ENCODE measurements around the gene ZFAND3.

ZFAND3 gene

GRCh38 chr6:38193481-38194281, 374.2 kb downstream of the ZFAND3 start:
- DNase-seq (ENCODE audit: low read depth), result no peak
- TF ChIP-seq CTCF (conservative IDR thresholded peaks at IDR 0.05; ENCODE audit: low read length), result no peak
- H3K4me3 ChIP-seq (ENCODE audit: low read length), result no peak overlapping the region

DNA sequence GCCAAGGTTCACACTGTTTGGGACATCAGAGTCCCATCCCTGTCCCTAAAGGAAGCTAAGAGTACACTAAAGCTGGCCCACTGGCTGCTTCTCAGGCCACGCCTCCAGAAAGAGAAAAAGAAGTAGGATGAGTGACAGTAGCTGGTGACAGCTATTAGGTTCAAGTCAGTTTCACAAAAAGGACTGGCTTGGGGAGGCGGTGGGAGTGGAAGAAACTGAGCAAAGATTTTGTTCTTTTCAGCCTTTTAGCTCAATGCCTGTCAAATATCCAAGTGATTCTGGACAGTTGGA, 374.7 kb downstream of the ZFAND3 start:
- no peak overlapping the region for H3K4me3 ChIP-seq (ENCODE audit: low read length)
- DNase-seq (ENCODE audit: low read depth), result no peak
- TF ChIP-seq CTCF (conservative IDR thresholded peaks at IDR 0.05; ENCODE audit: low read length), result no peak

- DNase-seq (ENCODE audit: low read depth), result no peak
- no peak overlapping the region for H3K4me3 ChIP-seq (ENCODE audit: low read length)
- no peak for TF ChIP-seq CTCF (conservative IDR thresholded peaks at IDR 0.05; ENCODE audit: low read length)
Observed at GRCh38 chr6:38194589-38194988, 375.1 kb downstream of the ZFAND3 start.

DNA sequence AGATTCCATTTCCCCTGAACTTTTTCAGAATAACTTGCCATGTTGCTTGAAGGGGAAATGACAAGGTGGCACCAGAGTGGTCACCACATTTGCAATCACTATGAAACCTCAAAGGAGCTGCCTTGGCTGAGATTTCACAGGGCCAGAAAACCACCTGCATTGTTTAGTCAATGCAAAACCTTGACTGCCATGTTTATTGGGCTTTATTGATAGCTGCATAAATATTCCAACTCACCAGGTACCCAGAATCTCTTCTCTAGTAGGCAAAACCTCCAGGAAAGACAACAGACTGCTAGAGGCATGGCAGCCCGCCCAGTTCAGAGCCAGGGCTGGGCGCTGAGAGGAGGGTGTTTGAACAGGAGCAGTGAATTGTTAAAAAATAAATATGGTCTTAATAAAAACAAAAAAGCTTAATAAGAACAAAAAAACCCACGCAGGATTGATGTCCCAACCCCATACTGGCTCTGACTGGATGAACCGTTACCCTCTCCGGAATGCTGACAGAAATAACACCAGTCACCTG, 375.6 kb downstream of the ZFAND3 start:
- no peak for DNase-seq (ENCODE audit: low read depth)
- TF ChIP-seq CTCF (conservative IDR thresholded peaks at IDR 0.05; ENCODE audit: low read length), result no peak
- no peak overlapping the region for H3K4me3 ChIP-seq (ENCODE audit: low read length)

DNA sequence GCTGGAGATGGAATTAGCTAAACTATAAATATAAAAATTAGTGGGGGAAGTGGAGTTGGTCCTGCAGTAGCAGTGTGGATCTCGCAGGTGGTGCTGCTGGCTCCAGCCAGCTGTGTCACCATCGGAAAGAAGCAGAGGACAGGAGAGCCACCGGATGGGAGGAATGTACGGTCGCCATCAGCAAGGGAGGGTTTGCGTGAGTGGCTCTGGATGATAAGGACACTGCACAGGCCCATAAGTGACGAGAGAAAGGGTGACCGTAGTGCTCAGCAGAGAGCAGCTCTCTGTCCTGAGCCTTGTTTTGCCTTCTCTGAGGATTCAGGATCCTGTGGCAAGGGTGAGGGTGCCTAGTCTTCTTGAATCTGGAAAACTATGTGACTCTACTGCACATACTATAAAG, 378.7 kb downstream of the ZFAND3 start:
- TF ChIP-seq CTCF (conservative IDR thresholded peaks at IDR 0.05; ENCODE audit: low read length), result no peak
- no peak for DNase-seq (ENCODE audit: low read depth)
- H3K4me3 ChIP-seq (ENCODE audit: low read length), result no peak overlapping the region
